SK-N-MC (cell line): ENCODE data around the gene HPSE.

Source experiments
- EZH2 ChIP-seq: fragments of 200-600 bp; sonication (generic); IDR thresholded peaks from one replicate; pipeline ENCODE4 v1.6.1; 2017; ENCODE audit warnings: antibody characterized with exemption
- FOXP2 ChIP-seq: optimal IDR thresholded peaks from 2 replicates; pipeline ENCODE3; 2011; ENCODE audit warnings: mild to moderate bottlenecking, moderate library complexity; ENCODE audit not compliant: insufficient read depth; ENCODE audit errors: extremely low read length, control extremely low read depth
- POLR2AphosphoS5 ChIP-seq: IDR thresholded peaks from 2 replicates; pipeline ENCODE4 v1.6.1; 2012; ENCODE audit warnings: mild to moderate bottlenecking, low read depth, low read length, borderline replicate concordance

- TF ChIP-seq EZH2 = no peak
- no peak for TF ChIP-seq POLR2AphosphoS5
- no peak for TF ChIP-seq FOXP2
Observed at GRCh38 chr4:83369831-83370639, 35.4 kb upstream of the HPSE start.
